HAP-1 (cell line): ENCODE measurements around the gene LTC4S.

Source experiments
- DNase-seq, 2 experiments: peaks; one replicate each; pipeline ENCODE4 v3.0.0-alpha.2; 2016 to 2020; ENCODE audit warnings: low spot score in 2 of 2
- H3K27me3 ChIP-seq: fragments of 250-450 bp; sonication (Bioruptor Pico); 2 replicates; pipeline ENCODE4 v1.5.1; 2020; ENCODE audit warnings: low read depth, mild to moderate bottlenecking, moderate library complexity
- H3K36me3 ChIP-seq: fragments of 250-450 bp; sonication (Bioruptor Pico); replicated peaks from 2 replicates; pipeline ENCODE4 v1.5.1; 2020; ENCODE audit warnings: mild to moderate bottlenecking
- H3K4me1 ChIP-seq: fragments of 250-450 bp; sonication (Bioruptor Pico); 2 replicates; pipeline ENCODE4 v1.5.1; 2020; ENCODE audit warnings: mild to moderate bottlenecking
- H3K4me3 ChIP-seq: fragments of 250-450 bp; sonication (Bioruptor Pico); 2 replicates; pipeline ENCODE4 v1.5.1; 2020; ENCODE audit warnings: mild to moderate bottlenecking, moderate library complexity
- H3K9me3 ChIP-seq: fragments of 250-450 bp; sonication (Bioruptor Pico); 2 replicates; pipeline ENCODE4 v1.5.1; 2020; ENCODE audit warnings: mild to moderate bottlenecking, moderate library complexity
- in situ Hi-C: fragments of 300-500 bp; cut with MboI; formaldehyde crosslinking; loops from 3 replicates; pipeline ENCODE4 v1.14.3; 2020; ENCODE audit warnings: low sequenced_read_pairs, inconsistent platforms, mixed read lengths

LTC4S gene

DNA sequence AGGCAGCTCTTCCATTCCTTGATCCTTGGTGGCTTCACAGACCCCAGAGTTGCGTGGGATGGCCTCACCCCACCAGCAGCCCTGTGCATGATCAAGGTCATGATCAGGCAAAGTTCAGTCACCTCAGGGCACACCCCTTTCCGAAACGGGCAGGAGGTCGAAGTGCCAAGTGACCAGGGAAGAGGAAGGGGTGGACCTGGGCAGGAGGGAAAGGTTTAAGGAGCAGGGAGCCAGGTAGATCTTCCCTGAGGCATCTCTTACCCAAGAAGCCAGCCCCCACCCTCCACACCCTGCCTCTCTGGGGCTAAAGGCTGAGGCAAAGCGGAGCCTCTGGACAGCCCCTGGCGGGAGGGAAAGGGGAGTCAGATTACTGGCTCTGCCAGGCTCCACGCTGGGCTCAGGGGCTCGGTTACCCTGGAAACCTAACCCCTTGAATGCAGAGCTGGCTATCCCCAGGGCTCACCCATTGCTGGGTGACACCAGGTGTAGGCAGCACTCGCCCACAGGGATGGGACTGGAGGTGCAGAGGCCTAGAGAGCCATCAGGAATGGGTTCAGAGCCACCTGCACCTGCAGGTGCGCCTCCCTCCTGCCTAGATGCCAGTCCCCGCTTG, 9.3 kb downstream of the LTC4S start:
- in situ Hi-C loops, result no loop called here
- H3K4me1 ChIP-seq, result peaks cover 5% of the 10 kb centered on the region
- no peaks in the 10 kb centered on the region for H3K9me3 ChIP-seq
- H3K27me3 ChIP-seq, result no peaks in the 10 kb centered on the region
- H3K36me3 ChIP-seq, result peaks cover 40% of the 10 kb centered on the region
- H3K4me3 ChIP-seq, result no peak overlapping the region
- no peak for DNase-seq

DNA sequence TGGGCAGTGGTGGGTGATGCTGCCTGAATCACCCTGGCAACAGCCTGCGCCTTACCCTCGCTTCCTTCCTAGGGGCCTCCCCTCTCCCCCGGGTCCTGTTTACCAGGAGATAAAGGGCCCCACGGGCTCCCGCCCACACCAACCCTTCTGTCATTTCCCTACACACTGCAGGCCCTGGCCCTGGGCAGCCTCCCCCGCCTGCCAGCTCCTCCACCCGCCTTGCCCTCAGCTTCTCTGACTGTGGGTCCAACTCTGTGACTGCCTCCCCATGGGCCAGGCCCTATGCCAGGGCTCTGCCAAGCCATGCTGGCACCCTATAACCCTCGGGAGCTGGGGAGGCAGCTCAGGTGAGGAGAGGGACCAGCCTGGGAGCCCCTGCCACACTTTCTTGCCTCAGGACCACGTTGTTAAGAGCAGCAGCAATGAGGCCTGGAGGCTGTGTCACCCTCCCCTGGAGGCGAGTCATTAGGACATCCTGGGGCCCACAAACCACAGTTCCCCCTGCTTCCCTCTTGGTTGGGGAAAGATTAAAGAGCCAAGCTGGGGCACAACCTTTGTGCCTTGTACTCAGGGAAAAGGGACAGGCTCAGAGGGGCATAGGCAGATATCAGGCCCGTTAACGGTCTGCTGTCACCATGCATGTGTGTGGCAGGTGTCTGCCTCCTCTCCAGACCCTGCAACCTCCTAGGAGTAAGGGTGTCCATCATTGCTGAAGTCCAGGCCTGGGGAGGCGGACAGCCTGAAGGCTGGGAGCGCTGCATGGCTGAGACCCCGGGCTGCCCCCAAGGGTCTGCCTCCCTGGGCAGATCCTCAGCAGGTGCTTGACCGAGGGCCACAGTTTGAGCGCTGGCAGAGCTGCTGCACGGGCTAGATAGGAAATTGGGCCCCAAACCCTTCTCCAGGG, 10.1 kb downstream of the LTC4S start:
- no peak for DNase-seq
- Histone ChIP-seq H3K27me3 (no peaks in the 10 kb centered on the region), H3K36me3 (peaks cover 32% of the 10 kb centered on the region), H3K9me3 (no peaks in the 10 kb centered on the region), H3K4me1 (peaks cover 8% of the 10 kb centered on the region), H3K4me3 (no peak overlapping the region)
- in situ Hi-C loops, result no loop called here

DNA sequence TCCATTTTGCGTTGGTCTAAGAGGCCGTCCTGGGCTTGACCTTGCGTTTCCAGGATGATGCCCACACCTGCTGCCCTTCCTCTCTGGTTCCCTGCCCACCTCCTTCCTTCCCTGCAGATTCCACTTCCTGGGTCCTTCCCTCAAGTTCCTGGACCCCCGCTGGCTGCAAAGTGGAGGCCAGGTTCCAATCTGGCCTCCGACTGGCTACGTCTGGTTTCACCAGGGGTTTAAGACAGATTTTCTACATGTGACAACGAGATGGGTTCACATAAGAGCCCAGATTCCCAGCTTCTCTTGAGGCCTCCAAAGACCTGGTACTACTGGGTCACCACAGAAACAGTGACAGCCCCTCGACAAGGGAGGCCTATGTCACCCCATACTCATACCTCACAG, 10.8 kb downstream of the LTC4S start:
- in situ Hi-C loops, result no loop called here
- H3K9me3 ChIP-seq, result no peaks in the 10 kb centered on the region
- no peaks in the 10 kb centered on the region for H3K27me3 ChIP-seq
- peak overlapping the region; percentile 75 for H3K4me3 ChIP-seq
- peaks cover 8% of the 10 kb centered on the region for H3K4me1 ChIP-seq
- no peak for DNase-seq
- H3K36me3 ChIP-seq, result peaks cover 26% of the 10 kb centered on the region

DNA sequence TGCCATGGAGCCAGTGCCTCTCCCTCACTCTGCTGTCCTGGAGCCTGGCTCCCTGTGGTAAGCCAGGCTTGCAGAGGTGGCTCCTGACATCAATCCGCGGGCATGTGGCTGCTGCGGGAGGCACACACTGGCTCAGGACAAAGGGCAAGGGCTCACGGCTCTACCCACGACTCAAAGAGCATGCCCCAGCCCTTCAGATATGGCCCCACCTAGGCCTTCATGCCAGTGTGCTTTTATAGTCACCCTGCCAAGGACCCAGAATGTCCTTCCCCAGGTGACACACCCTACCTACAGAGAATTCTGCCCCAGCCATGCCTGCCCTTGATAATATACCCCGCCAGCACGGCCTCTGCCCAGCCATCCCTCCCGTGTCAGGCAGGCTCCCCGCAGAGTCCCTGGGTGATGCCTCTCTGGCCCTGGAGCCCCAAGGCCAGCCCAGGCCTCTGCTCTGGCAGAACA, 11.3 kb downstream of the LTC4S start:
- DNase-seq, result no peak
- in situ Hi-C loops, result no loop called here

DNA sequence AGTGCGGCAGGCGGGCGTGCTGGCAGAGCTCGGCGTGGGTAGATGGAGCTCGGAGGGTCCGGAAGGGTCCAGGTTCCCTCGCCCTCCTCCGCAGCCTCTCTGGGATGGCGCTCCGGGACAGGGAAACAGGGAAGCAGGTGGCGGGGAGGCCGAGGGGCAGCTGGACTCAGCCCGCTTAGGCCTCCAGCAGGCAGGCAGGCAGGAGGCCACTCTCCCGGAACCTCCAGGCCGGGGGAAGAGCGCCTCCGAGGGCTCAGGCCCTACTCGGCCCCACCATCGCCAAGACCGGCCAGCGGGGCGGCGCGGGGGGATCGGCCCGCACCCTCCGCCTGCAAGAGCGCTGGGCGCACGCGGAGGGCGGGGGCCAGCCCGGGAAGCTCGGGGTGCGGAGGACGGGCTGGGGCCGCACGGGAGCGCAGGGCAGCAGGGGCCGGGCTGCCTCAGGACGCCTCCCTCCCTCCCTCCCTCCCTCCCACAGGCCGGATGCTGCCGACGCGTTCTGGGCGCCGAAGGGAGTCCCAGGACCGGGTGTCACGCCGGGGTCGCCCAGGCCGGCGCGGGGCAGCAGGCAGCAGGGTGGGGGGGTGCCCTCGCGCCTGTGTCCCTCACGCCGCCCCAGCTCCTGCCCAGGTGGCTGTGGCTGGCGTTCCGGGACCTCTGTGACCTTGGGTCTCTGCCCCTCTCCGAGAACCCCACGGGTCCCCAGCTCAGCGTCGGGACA, 11.9 kb downstream of the LTC4S start:
- in situ Hi-C loops, result no loop called here
- peak overlapping the region; percentile 75 for H3K4me3 ChIP-seq
- DNase-seq, result peak in 1 of 2 experiments; percentile 36
- H3K9me3 ChIP-seq, result no peaks in the 10 kb centered on the region
- no peaks in the 10 kb centered on the region for H3K27me3 ChIP-seq
- H3K4me1 ChIP-seq, result peaks cover 8% of the 10 kb centered on the region
- peaks cover 17% of the 10 kb centered on the region for H3K36me3 ChIP-seq

More for the DNA sequence above, 11.3 kb downstream of the LTC4S start:
- Histone ChIP-seq H3K27me3 (no peaks in the 10 kb centered on the region), H3K4me3 (peak overlapping the region; percentile 75), H3K4me1 (peaks cover 8% of the 10 kb centered on the region), H3K36me3 (peaks cover 20% of the 10 kb centered on the region), H3K9me3 (no peaks in the 10 kb centered on the region)

DNA sequence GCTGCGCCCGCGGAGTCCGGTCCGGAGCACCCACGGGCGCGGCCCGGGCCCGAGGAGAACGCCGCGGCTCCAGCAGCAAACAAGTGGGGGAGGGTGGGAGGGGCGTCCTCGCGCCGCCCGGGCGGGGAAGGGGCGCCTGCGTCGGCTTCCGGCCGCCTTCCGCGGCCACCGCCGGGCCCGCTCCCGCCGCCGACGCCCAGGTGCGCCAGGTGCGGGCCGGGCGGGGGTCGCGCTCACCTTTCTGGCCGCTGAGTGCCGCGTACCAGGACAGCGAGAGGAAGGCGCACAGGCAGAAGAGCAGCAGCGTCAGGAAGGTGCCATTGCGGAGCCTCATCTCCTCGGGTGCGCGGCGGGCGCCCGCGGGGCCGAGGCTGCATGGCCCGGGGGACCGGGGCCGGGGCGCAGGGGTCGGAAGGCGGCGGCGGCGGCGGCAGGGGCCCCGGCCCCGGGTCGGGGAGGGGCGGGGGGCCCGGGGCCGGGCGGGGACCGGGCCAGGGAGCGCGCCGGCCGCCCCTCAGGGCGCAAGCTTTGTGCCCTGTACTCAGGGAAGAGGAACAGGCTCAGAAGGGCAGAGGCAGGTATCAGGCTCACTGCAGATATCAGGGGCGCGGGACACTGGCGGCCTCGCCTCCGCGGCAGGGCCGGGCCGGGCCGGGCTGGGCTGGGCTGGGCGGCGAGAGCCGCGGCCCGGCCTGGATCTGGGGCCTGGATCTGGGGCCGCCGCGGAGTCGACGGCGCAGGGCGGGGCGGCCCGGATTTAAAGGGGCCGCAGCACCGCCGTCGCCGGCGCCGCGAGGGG, 12.7 kb downstream of the LTC4S start, which contains the start of gene MGAT4B:
Gene MGAT4B (minus strand): TSS at position 617 of the 799 bp plus-strand sequence. CDS start 283 bp downstream, at position 334.
- in situ Hi-C loops, result no loop called here
- no peaks in the 10 kb centered on the region for H3K9me3 ChIP-seq

DNA sequence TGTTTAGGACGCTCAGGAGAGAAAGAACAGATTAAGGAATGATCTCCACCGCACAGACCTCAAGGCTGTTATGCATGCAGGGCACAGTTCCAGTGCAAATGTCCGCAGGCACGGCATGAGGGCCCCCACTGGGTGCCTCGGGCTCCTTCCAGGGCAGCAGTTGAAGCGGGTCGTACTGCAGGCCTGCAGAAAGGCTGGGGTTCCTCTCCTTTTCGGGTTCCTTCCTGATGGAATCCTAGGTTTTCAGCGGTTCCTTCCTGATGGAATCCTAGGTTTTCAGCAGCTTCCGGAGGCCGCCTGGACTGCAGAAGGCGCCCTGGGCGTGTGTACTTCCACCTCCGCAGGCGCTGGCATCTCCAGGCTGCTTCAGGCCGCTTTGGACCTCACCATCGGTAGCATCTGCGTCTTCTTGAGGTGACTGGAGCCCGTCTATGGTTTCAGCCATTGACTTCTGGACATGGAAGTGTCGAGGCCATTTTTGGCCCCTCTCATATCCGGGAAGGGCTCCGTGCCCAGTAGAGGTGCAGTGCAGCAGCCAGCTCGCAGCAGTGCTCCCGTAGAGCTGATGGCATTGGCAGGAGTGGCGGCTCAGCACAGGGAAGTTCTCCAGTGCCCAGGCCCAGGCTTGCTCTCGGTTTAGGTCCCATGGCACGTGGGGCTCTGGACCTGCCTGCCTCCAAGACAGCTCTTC, 18.5 kb downstream of the LTC4S start:
- no peaks in the 10 kb centered on the region for H3K27me3 ChIP-seq
- no peak for DNase-seq
- no peak overlapping the region for H3K4me3 ChIP-seq
- peaks cover 36% of the 10 kb centered on the region for H3K36me3 ChIP-seq
- no peaks in the 10 kb centered on the region for H3K9me3 ChIP-seq
- peaks cover 3% of the 10 kb centered on the region; the same call in 1 of the 2 replicates for H3K4me1 ChIP-seq
- in situ Hi-C loops, result no loop called here

More for the DNA sequence above, 12.7 kb downstream of the LTC4S start, which contains the start of gene MGAT4B:
- Histone ChIP-seq H3K36me3 (peaks cover 10% of the 10 kb centered on the region), H3K4me3 (peak within 1 kb of the TSS; percentile 75), H3K4me1 (peaks cover 8% of the 10 kb centered on the region), H3K27me3 (no peaks in the 10 kb centered on the region)
- DNase-seq, result peak; percentile 50 to 75

DNA sequence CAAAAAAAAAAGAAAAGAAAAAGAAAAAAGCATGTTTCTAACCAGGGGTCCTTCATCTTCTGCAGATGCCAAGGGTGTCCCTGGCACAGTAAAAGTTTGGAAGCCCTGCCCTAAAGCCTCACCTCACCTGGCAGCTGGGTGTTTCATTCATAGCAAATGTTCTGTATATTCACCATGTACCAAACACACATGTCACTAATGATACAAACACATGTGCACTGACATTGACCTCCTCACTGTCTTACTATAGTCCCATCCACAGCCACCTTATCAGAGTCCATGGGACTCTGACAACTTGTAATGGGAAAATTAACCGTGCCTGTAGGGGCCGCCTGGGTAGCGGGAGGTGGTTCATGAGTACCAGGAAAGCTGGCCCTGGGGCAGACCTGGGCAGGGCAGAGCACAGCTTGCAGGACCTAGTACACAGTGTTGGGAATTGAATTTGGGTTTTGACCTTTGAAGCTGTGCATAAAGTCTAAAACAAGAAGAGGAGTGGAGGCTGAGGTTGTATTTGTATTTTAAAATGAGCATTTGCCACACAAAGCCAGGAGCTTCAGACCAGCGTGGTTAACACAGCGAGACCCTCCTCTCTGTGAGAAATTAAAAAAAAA, 19.3 kb downstream of the LTC4S start:
- Histone ChIP-seq H3K36me3 (peaks cover 36% of the 10 kb centered on the region), H3K4me3 (no peak overlapping the region)

DNA sequence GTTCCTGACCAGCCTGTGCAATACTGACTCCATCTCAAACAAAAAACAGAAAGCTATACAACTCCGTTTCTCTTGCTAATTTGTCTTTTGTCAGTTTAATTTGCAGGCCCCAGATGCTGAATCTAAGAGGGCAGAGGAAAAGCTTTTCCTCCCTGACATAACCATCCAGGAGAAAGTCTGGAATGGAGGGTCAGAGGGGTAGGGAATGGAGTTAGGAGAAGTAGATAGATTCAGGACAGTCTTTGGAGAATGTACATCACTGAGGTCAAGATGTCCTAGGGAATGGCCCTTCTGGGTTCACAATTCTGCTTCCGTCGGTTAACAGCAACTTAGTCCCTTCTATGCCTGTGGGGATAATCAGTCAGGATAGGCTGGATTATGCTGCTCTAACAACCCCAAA, 20.3 kb downstream of the LTC4S start:
- in situ Hi-C loops, result no loop called here
- peaks cover 36% of the 10 kb centered on the region for H3K36me3 ChIP-seq
- no peaks in the 10 kb centered on the region for H3K9me3 ChIP-seq
- no peak overlapping the region for H3K4me3 ChIP-seq
- no peaks in the 10 kb centered on the region for H3K27me3 ChIP-seq
- no peak for DNase-seq
- peaks cover 10% of the 10 kb centered on the region for H3K4me1 ChIP-seq

More for the DNA sequence above, 19.3 kb downstream of the LTC4S start:
- H3K27me3 ChIP-seq, result no peaks in the 10 kb centered on the region
- no peaks in the 10 kb centered on the region for H3K9me3 ChIP-seq
- peaks cover 3% of the 10 kb centered on the region for H3K4me1 ChIP-seq
- DNase-seq, result no peak
- in situ Hi-C loops, result no loop called here

DNA sequence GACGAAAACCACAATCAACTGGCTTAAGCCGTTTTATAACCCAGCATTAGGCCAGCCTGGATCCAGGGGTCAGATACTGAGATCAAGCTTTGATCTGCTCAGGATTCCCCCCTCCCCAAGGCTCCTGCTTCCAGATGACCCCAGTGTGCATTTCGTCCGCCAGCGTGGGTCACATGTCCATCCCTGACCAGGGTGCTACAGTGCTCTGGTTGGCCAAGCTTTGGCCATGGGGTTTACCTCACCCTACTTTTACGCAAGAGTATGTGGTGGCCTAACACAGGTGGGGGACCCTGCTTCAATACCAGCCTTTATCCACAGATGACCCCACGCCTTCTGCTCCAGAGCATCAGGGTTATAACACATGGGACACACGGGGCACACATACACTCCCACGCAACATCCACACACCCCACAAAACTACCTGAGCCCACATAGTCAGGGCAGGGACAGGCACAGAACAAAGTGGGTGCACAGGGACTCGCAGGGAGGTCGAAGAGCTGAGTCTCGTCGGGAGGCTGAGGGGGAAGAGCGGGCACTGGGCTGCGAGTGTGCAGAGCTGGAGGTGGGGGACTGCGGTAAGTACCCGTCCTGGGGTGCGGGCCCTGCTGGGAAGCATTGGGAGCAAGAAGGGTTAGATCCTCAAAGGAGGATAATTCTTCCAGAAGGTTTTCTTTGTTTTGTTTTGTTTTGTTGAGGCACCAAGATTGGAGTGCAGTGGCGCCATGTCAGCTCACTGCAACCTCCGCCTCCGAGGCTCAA, 21.9 kb downstream of the LTC4S start:
- Histone ChIP-seq H3K36me3 (peaks cover 44% of the 10 kb centered on the region), H3K27me3 (no peaks in the 10 kb centered on the region), H3K4me1 (peaks cover 25% of the 10 kb centered on the region), H3K9me3 (no peaks in the 10 kb centered on the region), H3K4me3 (no peak overlapping the region)
- DNase-seq, result no peak
- in situ Hi-C loops, result no loop called here

DNA sequence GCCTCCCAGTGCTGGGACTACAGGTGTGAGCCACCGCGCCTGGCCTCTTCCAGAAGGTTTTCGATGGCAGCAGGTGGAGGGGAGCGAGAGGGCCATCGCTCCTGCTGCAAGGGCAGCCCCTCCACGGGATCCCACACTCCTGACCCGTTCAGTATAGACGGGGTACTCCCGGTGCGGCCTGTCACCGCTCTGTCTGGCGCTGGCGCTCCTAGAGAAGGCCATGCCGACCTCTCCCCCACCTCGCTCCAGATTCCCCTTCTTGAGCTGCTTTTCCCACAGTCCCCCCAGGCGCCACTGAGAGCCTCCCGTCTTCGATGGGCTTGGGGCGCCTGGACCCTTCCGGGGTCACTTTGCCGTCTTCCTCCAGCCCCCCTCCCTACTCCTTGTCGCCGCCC, 22.6 kb downstream of the LTC4S start:
- Histone ChIP-seq H3K27me3 (no peaks in the 10 kb centered on the region), H3K4me1 (peaks cover 25% of the 10 kb centered on the region), H3K9me3 (no peaks in the 10 kb centered on the region), H3K36me3 (peaks cover 43% of the 10 kb centered on the region), H3K4me3 (no peak overlapping the region)
- no peak for DNase-seq
- in situ Hi-C loops, result no loop called here
